Natural killer cell treated with Interleukin-12 subunit alpha and Interleukin-12 subunit beta and Interleukin-15 and Interleukin-18, amount 100 ng/mL, for 72 hours (primary cell): ENCODE data around the gene GJA5. TPM values are rescaled to one million over a fixed set of nuclear protein-coding genes. Genes with fewer than 3 reads are reported as not detected.
"Not testable (repeated sequence)": the region's sequence is repeated elsewhere in the genome, so short reads cannot be mapped to it uniquely, and the experiment has no call there.

Source experiments
- ATAC-seq, 2 donors: fragments of 150-1000 bp; cut with Tn5 transposase in 1 of 2; sonication (Bioruptor Pico), chemical (Tn5 transposase) in 1 of 2; 2 replicates each; pipeline ENCODE4 v1.10.0; 2021
- DNase-seq: peaks from one replicate; pipeline ENCODE4 v3.0.0; 2022; ENCODE audit warnings: low spot score
- H3K27ac Mint-ChIP-seq, 2 donors: 1 replicate in 1 of 2; 2 replicates in 1 of 2; pipeline ENCODE4 v1.8.0; 2022; ENCODE audit warnings: mixed read lengths in 2 of 2, mild to moderate bottlenecking in 1 of 2, moderate library complexity in 1 of 2
- H3K27me3 Mint-ChIP-seq, 2 donors: 1 replicate in 1 of 2; 2 replicates in 1 of 2; pipeline ENCODE4 v1.8.0; 2022; ENCODE audit warnings: mixed read lengths in 2 of 2
- H3K36me3 Mint-ChIP-seq: one replicate; pipeline ENCODE4 v1.8.0; 2022; ENCODE audit warnings: mixed read lengths
- H3K4me1 Mint-ChIP-seq, 2 donors: 1 replicate in 1 of 2; 2 replicates in 1 of 2; pipeline ENCODE4 v1.8.0; 2022; ENCODE audit warnings: low read depth in 2 of 2, mixed read lengths in 2 of 2, mild to moderate bottlenecking in 1 of 2
- H3K4me3 Mint-ChIP-seq: one replicate; pipeline ENCODE4 v1.8.0; 2022; ENCODE audit warnings: mixed read lengths
- H3K9me3 Mint-ChIP-seq: 2 replicates; pipeline ENCODE4 v1.8.0; 2022; ENCODE audit warnings: mixed read lengths
- total RNA-seq, 2 donors: library from RNA; stranded (reverse); gene quantifications; one replicate each; pipeline ENCODE4 v1.2.3, GENCODE V29; 2022

GJA5 gene
- total RNA-seq, 2 donors from 2014 or later: not detected

GRCh38 chr1:147735423-147735822 lies 25.0 kb downstream of the GJA5 start:
- H3K36me3 Mint-ChIP-seq: no peaks in the 10 kb centered on the region
- H3K9me3 Mint-ChIP-seq: no peaks in the 10 kb centered on the region
- ATAC-seq: no peak
- no peak overlapping the region for H3K4me3 Mint-ChIP-seq
- H3K4me1 Mint-ChIP-seq: peaks cover 12 to 14% of the 10 kb centered on the region in 2 donors
- H3K27me3 Mint-ChIP-seq: peaks cover 10 to 32% of the 10 kb centered on the region in 2 donors
- no peak overlapping the region for H3K27ac Mint-ChIP-seq
- no peak for DNase-seq

DNA sequence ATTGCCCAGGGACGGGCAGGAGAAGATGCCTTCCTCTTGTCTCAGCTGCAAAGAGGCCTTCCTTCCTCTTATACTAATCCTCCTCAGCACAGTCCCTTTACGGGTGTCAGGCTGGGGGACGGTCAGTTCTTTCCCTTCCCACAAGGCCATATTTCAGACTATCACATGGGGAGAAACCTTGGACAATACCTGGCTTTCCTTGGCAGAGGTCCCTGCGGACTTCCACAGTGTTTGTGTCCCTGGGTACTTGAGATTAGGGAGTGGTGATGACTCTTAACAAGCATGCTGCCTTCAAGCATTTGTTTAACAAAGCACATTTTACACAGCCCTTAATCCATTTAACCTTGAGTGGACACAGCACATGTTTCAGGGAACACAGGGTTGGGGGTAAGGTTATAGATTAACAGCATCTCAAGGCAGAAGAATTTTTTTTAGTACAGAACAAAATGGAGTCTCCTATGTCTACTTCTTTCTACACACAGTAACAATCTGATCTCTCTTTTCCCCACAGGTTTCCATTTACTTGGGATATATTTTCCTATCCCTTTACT lies 26.0 kb downstream of the GJA5 start:
- not testable (repeated sequence) for H3K27ac Mint-ChIP-seq, H3K36me3 Mint-ChIP-seq, ATAC-seq, DNase-seq, H3K4me3 Mint-ChIP-seq, H3K9me3 Mint-ChIP-seq
- peaks cover 16 to 39% of the 10 kb centered on the region in 2 donors for H3K27me3 Mint-ChIP-seq
- peaks cover 12 to 14% of the 10 kb centered on the region in 2 donors for H3K4me1 Mint-ChIP-seq

DNA sequence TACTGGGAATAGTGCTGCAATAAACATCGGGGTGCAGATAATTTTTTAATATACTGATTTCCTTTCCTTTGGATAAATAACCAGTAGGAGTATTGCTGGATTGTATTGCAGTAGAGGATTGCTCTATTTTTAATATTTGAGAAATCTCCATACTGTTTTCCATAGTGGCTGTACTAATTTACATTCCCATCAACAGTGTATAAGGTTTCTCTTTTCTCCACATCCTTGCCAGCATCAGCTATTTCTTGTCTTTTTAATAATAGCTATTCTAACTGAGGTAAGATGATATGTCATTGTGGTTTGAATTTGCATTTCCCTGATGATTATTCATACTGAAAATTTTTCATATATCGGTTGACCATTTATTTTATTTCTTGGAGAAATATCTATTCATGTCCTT lies 31.1 kb downstream of the GJA5 start:
- Mint-ChIP-seq H3K4me1 (no peaks in the 10 kb centered on the region), H3K4me3 (no peak overlapping the region), H3K9me3 (no peaks in the 10 kb centered on the region), H3K27ac (no peak overlapping the region), H3K36me3 (no peaks in the 10 kb centered on the region), H3K27me3 (peaks cover 32 to 43% of the 10 kb centered on the region in 2 donors)
- ATAC-seq (no peak), DNase-seq (no peak)

- Mint-ChIP-seq H3K27me3 (peaks cover 44 to 59% of the 10 kb centered on the region in 2 donors), H3K36me3 (no peaks in the 10 kb centered on the region), H3K4me1 (no peaks in the 10 kb centered on the region), H3K27ac (no peak overlapping the region), H3K9me3 (no peaks in the 10 kb centered on the region), H3K4me3 (no peak overlapping the region)
- no peak for ATAC-seq
- DNase-seq: no peak
Measured at GRCh38 chr1:147726168-147726567, 34.2 kb downstream of the GJA5 start.

DNA sequence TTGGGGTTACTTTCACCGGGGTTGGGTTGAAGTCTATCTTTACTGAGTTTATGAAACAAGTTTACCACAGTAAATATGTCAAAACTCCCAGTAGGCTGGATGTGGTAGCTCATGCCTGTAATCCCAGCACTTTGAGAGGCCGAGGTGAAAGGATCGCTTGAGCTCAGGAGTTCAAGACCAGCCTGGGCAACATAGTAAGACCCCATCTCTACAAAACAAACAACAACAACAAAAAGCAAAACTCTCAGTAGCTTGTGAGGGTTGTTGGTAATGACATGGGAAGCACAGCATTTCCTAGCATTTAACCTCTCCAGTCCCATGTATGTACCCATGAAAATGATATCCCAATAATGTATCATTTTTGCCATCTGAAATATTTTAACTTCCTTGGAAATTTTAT lies 34.7 kb downstream of the GJA5 start:
- no peak for DNase-seq
- no peaks in the 10 kb centered on the region for H3K4me1 Mint-ChIP-seq
- H3K36me3 Mint-ChIP-seq: no peaks in the 10 kb centered on the region
- no peak overlapping the region for H3K27ac Mint-ChIP-seq
- no peaks in the 10 kb centered on the region for H3K9me3 Mint-ChIP-seq
- ATAC-seq: no peak
- peaks cover 45 to 59% of the 10 kb centered on the region in 2 donors for H3K27me3 Mint-ChIP-seq
- no peak overlapping the region for H3K4me3 Mint-ChIP-seq

GRCh38 chr1:147723691-147724323 lies 36.6 kb downstream of the GJA5 start:
- H3K36me3 Mint-ChIP-seq: no peaks in the 10 kb centered on the region
- peaks cover 35 to 51% of the 10 kb centered on the region in 2 donors for H3K27me3 Mint-ChIP-seq
- no peaks in the 10 kb centered on the region for H3K9me3 Mint-ChIP-seq
- H3K4me1 Mint-ChIP-seq: no peaks in the 10 kb centered on the region
- no peak overlapping the region for H3K4me3 Mint-ChIP-seq
- no peak for DNase-seq
- ATAC-seq: no peak
- H3K27ac Mint-ChIP-seq: no peak overlapping the region

- no peak for DNase-seq
- H3K4me3 Mint-ChIP-seq: no peak overlapping the region
- H3K9me3 Mint-ChIP-seq: no peaks in the 10 kb centered on the region
- H3K27me3 Mint-ChIP-seq: peaks cover 29 to 42% of the 10 kb centered on the region in 2 donors
- no peak overlapping the region for H3K27ac Mint-ChIP-seq
- H3K4me1 Mint-ChIP-seq: no peaks in the 10 kb centered on the region
- ATAC-seq: no peak
- H3K36me3 Mint-ChIP-seq: no peaks in the 10 kb centered on the region
Measured at GRCh38 chr1:147722124-147722523, 38.3 kb downstream of the GJA5 start.

GRCh38 chr1:147721716-147722115 lies 38.7 kb downstream of the GJA5 start:
- Mint-ChIP-seq H3K36me3 (no peaks in the 10 kb centered on the region), H3K4me3 (no peak overlapping the region), H3K4me1 (no peaks in the 10 kb centered on the region), H3K27ac (no peak overlapping the region), H3K9me3 (no peaks in the 10 kb centered on the region), H3K27me3 (peaks cover 32 to 43% of the 10 kb centered on the region in 2 donors)
- no peak for ATAC-seq
- no peak for DNase-seq

DNA sequence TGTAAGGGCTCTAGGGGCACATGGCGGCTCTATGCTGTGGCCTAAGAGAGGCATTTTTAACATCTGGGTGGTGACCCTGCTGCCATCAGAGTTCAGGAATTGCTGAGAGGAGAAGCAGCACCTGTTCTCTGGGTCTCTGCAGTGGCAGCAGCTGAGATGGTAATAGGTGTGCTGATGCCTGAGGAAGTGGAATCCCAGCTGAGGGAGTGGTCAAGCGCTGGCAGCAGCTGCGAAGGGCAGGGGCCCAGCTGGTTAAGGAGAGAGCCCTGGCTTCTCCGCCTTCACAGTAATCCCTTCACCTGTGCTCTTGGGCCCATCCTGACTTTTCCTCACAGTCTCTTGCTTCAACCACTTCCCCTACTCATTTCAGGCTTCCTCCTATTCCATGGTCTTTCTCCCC lies 39.8 kb downstream of the GJA5 start:
- H3K27ac Mint-ChIP-seq: no peak overlapping the region
- H3K36me3 Mint-ChIP-seq: no peaks in the 10 kb centered on the region
- H3K4me3 Mint-ChIP-seq: no peak overlapping the region
- H3K9me3 Mint-ChIP-seq: no peaks in the 10 kb centered on the region
- peaks cover 30 to 43% of the 10 kb centered on the region in 2 donors for H3K27me3 Mint-ChIP-seq
- DNase-seq (no peak), ATAC-seq (no peak)
- no peaks in the 10 kb centered on the region for H3K4me1 Mint-ChIP-seq

GRCh38 chr1:147719711-147720225 lies 40.6 kb downstream of the GJA5 start:
- H3K4me1 Mint-ChIP-seq: no peaks in the 10 kb centered on the region
- H3K9me3 Mint-ChIP-seq: no peaks in the 10 kb centered on the region
- no peaks in the 10 kb centered on the region for H3K36me3 Mint-ChIP-seq
- H3K27me3 Mint-ChIP-seq: peaks cover 36 to 51% of the 10 kb centered on the region in 2 donors
- DNase-seq (no peak), ATAC-seq (no peak)
- H3K4me3 Mint-ChIP-seq: no peak overlapping the region
- H3K27ac Mint-ChIP-seq: no peak overlapping the region

DNA sequence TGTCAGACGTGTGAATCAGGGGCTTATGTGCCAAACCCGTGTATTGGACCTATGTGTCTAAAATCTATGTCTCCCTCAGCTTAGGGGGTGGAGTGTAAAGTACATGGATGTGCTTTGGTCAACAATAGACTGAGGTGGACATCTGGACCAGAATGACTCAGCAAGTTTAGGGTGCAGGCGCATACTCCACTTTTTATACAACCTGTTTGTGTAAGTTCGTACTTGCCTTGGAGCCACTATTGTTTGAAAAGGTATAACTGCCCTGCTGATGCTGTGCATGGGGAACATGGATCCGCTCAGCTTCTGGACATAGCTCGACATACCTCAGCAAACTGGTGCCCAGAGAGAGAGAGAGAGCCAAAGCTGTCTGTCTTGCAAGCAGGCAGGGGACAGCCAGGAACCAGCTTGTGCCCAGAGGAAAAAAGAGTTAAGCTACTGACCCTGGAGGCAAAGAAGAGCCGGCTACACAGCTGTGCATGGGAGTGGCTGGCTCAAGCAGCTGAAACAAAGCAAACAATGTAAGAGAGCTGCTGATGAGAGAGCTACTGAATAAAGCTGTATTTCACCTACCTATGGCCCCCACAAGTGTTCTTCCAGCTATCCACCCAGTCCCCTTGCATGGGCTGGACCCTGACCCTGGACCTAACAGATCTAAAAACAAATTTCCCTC lies 41.2 kb downstream of the GJA5 start:
- no peaks in the 10 kb centered on the region for H3K4me1 Mint-ChIP-seq
- H3K27me3 Mint-ChIP-seq: peaks cover 38 to 57% of the 10 kb centered on the region in 2 donors
- H3K9me3 Mint-ChIP-seq: no peaks in the 10 kb centered on the region
- no peak for DNase-seq
- H3K27ac Mint-ChIP-seq: no peak overlapping the region
- no peak for ATAC-seq
- no peaks in the 10 kb centered on the region for H3K36me3 Mint-ChIP-seq
- H3K4me3 Mint-ChIP-seq: no peak overlapping the region

DNA sequence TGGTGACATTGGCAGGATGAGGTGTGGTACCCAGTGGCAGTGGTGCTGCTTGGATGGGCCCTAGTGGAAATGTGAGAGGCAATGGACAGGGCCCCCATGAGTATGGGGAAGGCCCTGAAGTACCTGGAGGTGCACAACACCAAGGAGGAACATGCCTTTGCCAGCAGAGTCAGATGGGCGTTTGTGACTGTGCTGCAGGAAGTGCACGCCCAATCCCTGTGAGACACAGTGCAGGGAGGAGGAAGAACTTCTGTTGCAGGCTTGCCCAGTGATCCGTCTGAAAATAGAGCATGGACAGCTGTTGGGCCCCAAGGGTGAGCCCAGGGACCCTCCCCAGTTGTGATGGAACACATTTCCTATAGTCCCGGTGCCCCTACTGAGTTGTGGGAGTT lies 42.7 kb downstream of the GJA5 start:
- no peaks in the 10 kb centered on the region for H3K36me3 Mint-ChIP-seq
- no peak for ATAC-seq
- no peak overlapping the region for H3K27ac Mint-ChIP-seq
- DNase-seq: no peak
- no peak overlapping the region for H3K4me3 Mint-ChIP-seq
- H3K4me1 Mint-ChIP-seq: no peaks in the 10 kb centered on the region
- peaks cover 35 to 45% of the 10 kb centered on the region in 2 donors for H3K27me3 Mint-ChIP-seq
- no peaks in the 10 kb centered on the region for H3K9me3 Mint-ChIP-seq

DNA sequence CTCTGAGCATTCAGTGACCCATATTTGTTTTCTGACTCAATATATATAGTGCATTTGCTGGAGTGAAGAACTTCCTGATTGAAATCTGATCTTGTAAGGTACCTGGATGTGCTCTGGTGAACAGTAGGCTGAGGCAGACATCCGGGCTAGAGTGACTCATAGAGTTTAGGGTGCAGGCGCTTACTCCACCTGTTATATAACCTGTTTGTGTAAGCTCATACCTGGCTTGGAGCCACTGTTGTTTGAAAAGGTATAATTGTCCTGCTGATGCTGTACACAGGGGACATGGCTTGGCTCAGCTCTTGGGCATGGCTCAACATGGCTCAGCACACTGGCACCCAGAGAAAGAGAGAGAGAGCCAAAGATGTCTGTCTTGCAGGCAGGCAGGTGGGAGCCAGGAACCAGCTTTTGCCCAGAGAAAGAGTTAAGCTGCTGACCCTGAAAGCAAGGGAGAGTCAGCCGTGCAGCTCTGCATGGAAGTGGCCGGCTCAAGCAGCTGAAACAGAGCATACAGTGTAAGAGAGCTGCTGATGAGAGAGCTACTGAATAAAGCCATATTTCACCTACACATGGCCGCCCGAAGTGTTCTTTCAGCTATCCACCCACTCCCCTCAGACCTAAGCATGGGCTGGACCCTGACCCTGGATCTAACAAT lies 43.2 kb downstream of the GJA5 start:
- Mint-ChIP-seq H3K9me3 (no peaks in the 10 kb centered on the region), H3K36me3 (no peaks in the 10 kb centered on the region), H3K27ac (no peak overlapping the region), H3K27me3 (peaks cover 32 to 44% of the 10 kb centered on the region in 2 donors), H3K4me1 (no peaks in the 10 kb centered on the region), H3K4me3 (no peak overlapping the region)
- ATAC-seq (no peak), DNase-seq (no peak)

GRCh38 chr1:147712605-147713004 lies 47.8 kb downstream of the GJA5 start:
- no peak for DNase-seq
- Mint-ChIP-seq H3K4me3 (no peak overlapping the region), H3K9me3 (no peaks in the 10 kb centered on the region), H3K27me3 (peaks cover 46 to 60% of the 10 kb centered on the region in 2 donors), H3K27ac (no peak overlapping the region), H3K4me1 (no peaks in the 10 kb centered on the region), H3K36me3 (no peaks in the 10 kb centered on the region)
- ATAC-seq: no peak
